SK-N-MC (cell line): Measurements from ENCODE around the gene HMGXB4.

ENCODE experiments used
- EZH2 ChIP-seq: fragments of 200-600 bp; sonication (generic); IDR thresholded peaks from one replicate; pipeline ENCODE4 v1.6.1; 2017; ENCODE audit warnings: antibody characterized with exemption
- FOXP2 ChIP-seq: optimal IDR thresholded peaks from 2 replicates; pipeline ENCODE3; 2011; ENCODE audit warnings: mild to moderate bottlenecking, moderate library complexity; ENCODE audit not compliant: insufficient read depth; ENCODE audit errors: extremely low read length, control extremely low read depth
- POLR2AphosphoS5 ChIP-seq: IDR thresholded peaks from 2 replicates; pipeline ENCODE4 v1.6.1; 2012; ENCODE audit warnings: mild to moderate bottlenecking, low read depth, low read length, borderline replicate concordance

DNA sequence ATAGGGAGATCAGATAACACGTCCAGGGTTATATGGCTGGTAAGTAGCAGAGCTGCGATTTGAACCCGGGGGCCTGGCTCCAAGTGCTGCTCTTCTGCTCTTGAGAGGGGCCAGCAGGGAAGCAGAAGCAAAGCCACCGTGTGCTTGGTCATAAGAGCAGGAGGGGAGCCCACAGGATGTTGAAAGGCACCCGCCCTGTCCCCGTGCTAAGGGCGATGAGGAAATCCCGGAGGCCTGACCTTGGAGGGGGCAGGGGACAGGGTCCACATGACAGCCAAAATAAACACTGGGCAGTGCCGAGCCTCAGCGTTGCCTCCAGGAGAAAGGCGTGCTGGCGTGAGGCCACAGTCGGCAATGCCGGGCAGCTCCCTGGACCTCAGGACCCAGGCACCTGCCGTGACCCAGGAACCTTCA lies 71.2 kb downstream of the HMGXB4 start:
- TF ChIP-seq POLR2AphosphoS5 (no peak), EZH2 (no peak), FOXP2 (no peak)
